H9 (cell line): ENCODE data around the gene SOX21. TPM values are rescaled to one million over a fixed set of nuclear protein-coding genes. Genes with fewer than 3 reads are reported as not detected.

ENCODE experiments used
- DNase-seq: peaks from one replicate; pipeline ENCODE4 v3.0.0-alpha.2; 2017
- H2AFZ ChIP-seq: one replicate; pipeline ENCODE4 v1.6.1; 2013; ENCODE audit warnings: mild to moderate bottlenecking, low read length, control low read depth, moderate library complexity
- H2AK5ac ChIP-seq: 2 replicates; pipeline ENCODE4 v1.6.1; 2013; ENCODE audit warnings: low read length, control low read depth, mixed read lengths; ENCODE audit not compliant: insufficient read length
- H2BK120ac ChIP-seq: one replicate; pipeline ENCODE4 v1.6.1; 2013; ENCODE audit warnings: low read depth, mild to moderate bottlenecking, low read length, control low read depth, inconsistent platforms; ENCODE audit not compliant: poor library complexity, severe bottlenecking
- H2BK12ac ChIP-seq: 2 replicates; pipeline ENCODE4 v1.6.1; 2013; ENCODE audit warnings: low read length, control low read depth, mixed read lengths, low read depth; ENCODE audit not compliant: insufficient read length
- H2BK15ac ChIP-seq: 2 replicates; pipeline ENCODE4 v1.6.1; 2013; ENCODE audit warnings: low read depth, low read length, control low read depth
- H2BK20ac ChIP-seq: one replicate; pipeline ENCODE4 v1.6.1; 2013; ENCODE audit warnings: low read depth, mild to moderate bottlenecking, low read length, control low read depth, inconsistent platforms; ENCODE audit not compliant: poor library complexity, severe bottlenecking
- H2BK5ac ChIP-seq: 2 replicates; pipeline ENCODE4 v1.6.1; 2013; ENCODE audit warnings: low read length, control low read depth, mixed read lengths; ENCODE audit not compliant: insufficient read length
- H3K14ac ChIP-seq: 2 replicates; pipeline ENCODE4 v1.6.1; 2013; ENCODE audit warnings: low read length, control low read depth; ENCODE audit not compliant: insufficient read depth
- H3K18ac ChIP-seq: 2 replicates; pipeline ENCODE4 v1.6.1; 2013; ENCODE audit warnings: low read depth, mild to moderate bottlenecking, mixed read lengths, low read length, control low read depth; ENCODE audit not compliant: insufficient read length
- H3K23ac ChIP-seq: 2 replicates; pipeline ENCODE4 v1.6.1; 2013; ENCODE audit warnings: low read length, control low read depth, mixed read lengths, low read depth; ENCODE audit not compliant: insufficient read length
- H3K23me2 ChIP-seq: 2 replicates; pipeline ENCODE4 v1.6.1; 2013; ENCODE audit warnings: low read depth, mild to moderate bottlenecking, mixed read lengths, low read length, control low read depth; ENCODE audit not compliant: insufficient read length, poor library complexity, severe bottlenecking
- H3K27ac ChIP-seq: 2 replicates; pipeline ENCODE4 v1.5.1; 2013; ENCODE audit warnings: low read length, control low read depth, mixed read lengths, low read depth; ENCODE audit not compliant: insufficient read length
- H3K27me3 ChIP-seq: 2 replicates; pipeline ENCODE4 v1.6.1; 2013; ENCODE audit warnings: low read length, control low read depth, inconsistent platforms; ENCODE audit not compliant: insufficient read depth
- H3K4ac ChIP-seq: 2 replicates; pipeline ENCODE4 v1.6.1; 2013; ENCODE audit warnings: low read depth, mild to moderate bottlenecking, control low read depth, inconsistent platforms, low read length, moderate library complexity
- H3K4me1 ChIP-seq: 2 replicates; pipeline ENCODE4 v1.6.1; 2013; ENCODE audit warnings: low read length, control low read depth, inconsistent platforms; ENCODE audit not compliant: insufficient read depth
- H3K4me2 ChIP-seq: 2 replicates; pipeline ENCODE4 v1.6.1; 2013; ENCODE audit warnings: low read length, control low read depth, mixed read lengths; ENCODE audit not compliant: insufficient read length, insufficient read depth
- H3K56ac ChIP-seq: 2 replicates; pipeline ENCODE4 v1.6.1; 2013; ENCODE audit warnings: low read depth, mild to moderate bottlenecking, mixed read lengths, low read length, control low read depth; ENCODE audit not compliant: insufficient read length
- H3K79me1 ChIP-seq: 2 replicates; pipeline ENCODE4 v1.6.1; 2013; ENCODE audit warnings: low read depth, mild to moderate bottlenecking, moderate library complexity, low read length, control low read depth, inconsistent platforms; ENCODE audit not compliant: insufficient read depth, poor library complexity, severe bottlenecking
- H3K79me2 ChIP-seq: 2 replicates; pipeline ENCODE4 v1.6.1; 2013; ENCODE audit warnings: low read length, control low read depth, inconsistent platforms; ENCODE audit not compliant: insufficient read depth
- H3K9ac ChIP-seq: 2 replicates; pipeline ENCODE4 v1.6.1; 2013; ENCODE audit warnings: low read length, control low read depth, mixed read lengths; ENCODE audit not compliant: insufficient read length; ENCODE audit errors: extremely low read depth
- H3K9me3 ChIP-seq: one replicate; pipeline ENCODE4 v1.6.1; 2013; ENCODE audit warnings: low read depth, low read length, inconsistent platforms; ENCODE audit not compliant: control insufficient read depth
- H3T11ph ChIP-seq: one replicate; pipeline ENCODE4 v1.6.1; 2013; ENCODE audit warnings: mild to moderate bottlenecking, low read length, control low read depth, inconsistent platforms
- H4K20me1 ChIP-seq: one replicate; pipeline ENCODE4 v1.6.1; 2013; ENCODE audit not compliant: control insufficient read depth, insufficient read length, insufficient read depth
- H4K5ac ChIP-seq: 2 replicates; pipeline ENCODE4 v1.6.1; 2013; ENCODE audit warnings: low read depth, mild to moderate bottlenecking, mixed read lengths, low read length, control low read depth; ENCODE audit not compliant: insufficient read length
- H4K8ac ChIP-seq: replicated peaks from 2 replicates; pipeline ENCODE4 v1.6.1; 2013; ENCODE audit warnings: low read length, control low read depth, mixed read lengths, low read depth; ENCODE audit not compliant: insufficient read length
- H4K91ac ChIP-seq: 2 replicates; pipeline ENCODE4 v1.6.1; 2013; ENCODE audit warnings: low read depth, mild to moderate bottlenecking, moderate library complexity, mixed read lengths, low read length, control low read depth; ENCODE audit not compliant: insufficient read length
- H3K27ac Mint-ChIP-seq, 3 experiments: 2 replicates in 2 of 3; 3 replicates in 1 of 3; pipeline ENCODE4 v1.8.0; 2020 to 2021; ENCODE audit warnings: mixed read lengths in 3 of 3, mild to moderate bottlenecking in 1 of 3, moderate library complexity in 1 of 3
- H3K27me3 Mint-ChIP-seq: 2 replicates; pipeline ENCODE4 v1.8.0; 2021; ENCODE audit warnings: low read depth, mild to moderate bottlenecking, moderate library complexity, mixed read lengths
- H3K36me3 Mint-ChIP-seq, 3 experiments: 2 replicates in 2 of 3; 3 replicates in 1 of 3; pipeline ENCODE4 v1.8.0; 2020 to 2021; ENCODE audit warnings: low read depth in 3 of 3, mixed read lengths in 3 of 3; ENCODE audit not compliant: insufficient read depth in 1 of 3
- H3K4me1 Mint-ChIP-seq, 2 experiments: 2 replicates each; pipeline ENCODE4 v1.8.0; 2020; ENCODE audit warnings: mixed read lengths in 2 of 2
- H3K4me3 Mint-ChIP-seq, 2 experiments: 2 replicates in 1 of 2; 3 replicates in 1 of 2; pipeline ENCODE4 v1.8.0; 2020 to 2021; ENCODE audit warnings: mild to moderate bottlenecking in 2 of 2, mixed read lengths in 2 of 2, moderate library complexity in 1 of 2
- H3K9me3 Mint-ChIP-seq, 2 experiments: 2 replicates in 1 of 2; 3 replicates in 1 of 2; pipeline ENCODE4 v1.8.0; 2020; ENCODE audit warnings: mild to moderate bottlenecking in 2 of 2, mixed read lengths in 2 of 2, moderate library complexity in 1 of 2
- whole genome bisulfite sequencing: extraction: QIAGEN DNeasy Blood & Tissue Kit; methylation state at CpG from one replicate; pipeline ENCODE4 v1.1.7; 2013; ENCODE audit warnings: missing lambda C conversion rate, low lambda C conversion rate, mixed read lengths; ENCODE audit not compliant: insufficient read length; ENCODE audit errors: extremely low coverage; 5-methylcytosine and 5-hydroxymethylcytosine counted together
- total RNA-seq: library from RNA; stranded (reverse); gene quantifications from 2 replicates; pipeline ENCODE4 v1.2.1, GENCODE V29; 2021
- TF ChIP-seq, protein P1 (sequence below): fragments of 200-600 bp; sonication (generic); conservative IDR thresholded peaks from 3 replicates; pipeline ENCODE4 v1.8.0; 2021; ENCODE audit warnings: antibody characterized with exemption, mild to moderate bottlenecking

SOX21 gene
- total RNA-seq, 1 experiment from 2014 or later = 38.4 TPM

DNA sequence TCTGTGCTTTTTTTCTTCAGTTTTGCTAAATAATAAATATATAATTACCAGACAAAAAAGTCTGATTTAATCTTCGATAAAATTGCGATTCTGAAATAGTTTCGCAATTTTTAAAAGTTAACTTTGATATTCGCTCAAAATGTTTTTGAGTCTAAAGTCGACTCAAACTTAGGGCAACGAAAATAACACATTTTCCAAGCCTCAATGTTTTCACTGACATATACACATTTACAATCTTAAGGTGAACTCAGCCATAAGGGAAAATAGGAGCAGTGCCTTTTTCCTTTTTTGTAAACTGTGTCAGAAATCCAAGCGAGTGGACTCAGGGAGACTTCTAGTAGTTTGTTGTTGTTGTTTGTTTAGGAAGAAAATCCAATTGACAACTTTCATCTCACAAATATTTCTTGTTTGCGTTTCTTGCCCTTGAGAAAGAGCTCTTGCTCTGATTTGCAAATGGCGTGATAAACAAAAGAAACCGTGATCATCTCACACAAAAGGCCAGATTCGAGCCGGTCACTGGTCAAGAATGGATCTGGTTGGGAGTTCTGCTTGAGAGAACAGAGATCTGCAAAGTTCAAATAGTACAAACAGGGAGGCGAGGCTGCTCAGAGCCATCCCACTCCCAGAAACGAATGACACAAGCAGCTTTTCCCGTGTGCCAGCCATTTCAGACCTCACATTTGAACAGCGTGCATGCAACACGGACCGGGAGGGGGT is 2.1 kb downstream of the SOX21 start:
- Histone ChIP-seq H4K8ac (no peak overlapping the region), H3K4me1 (peaks cover 3% of the 10 kb centered on the region; the same call in 1 of the 2 replicates), H2AFZ (no peak overlapping the region), H4K20me1 (no peaks in the 10 kb centered on the region), H2BK15ac (no peak overlapping the region), H3K79me2 (no peaks in the 10 kb centered on the region), H3K23me2 (peaks cover 30% of the 10 kb centered on the region), H2BK20ac (no peak overlapping the region), H3K4me2 (peak overlapping the region; percentile 81), H3T11ph (no peak overlapping the region), H2BK5ac (no peak overlapping the region), H3K56ac (no peak overlapping the region), H3K27ac (no peak overlapping the region), H3K27me3 (peaks cover 39% of the 10 kb centered on the region; the same call in 1 of the 2 replicates), H3K9me3 (no peaks in the 10 kb centered on the region), H4K5ac (no peak overlapping the region), H3K79me1 (no peaks in the 10 kb centered on the region), H2BK12ac (no peak overlapping the region), H4K91ac (no peak overlapping the region), H3K14ac (no peak overlapping the region), H3K18ac (no peak overlapping the region), H3K4ac (no peak overlapping the region), H3K23ac (no peak overlapping the region), H2AK5ac (no peak overlapping the region), H2BK120ac (no peak overlapping the region), H3K9ac (no peak overlapping the region)
- TF ChIP-seq, protein P1, sequence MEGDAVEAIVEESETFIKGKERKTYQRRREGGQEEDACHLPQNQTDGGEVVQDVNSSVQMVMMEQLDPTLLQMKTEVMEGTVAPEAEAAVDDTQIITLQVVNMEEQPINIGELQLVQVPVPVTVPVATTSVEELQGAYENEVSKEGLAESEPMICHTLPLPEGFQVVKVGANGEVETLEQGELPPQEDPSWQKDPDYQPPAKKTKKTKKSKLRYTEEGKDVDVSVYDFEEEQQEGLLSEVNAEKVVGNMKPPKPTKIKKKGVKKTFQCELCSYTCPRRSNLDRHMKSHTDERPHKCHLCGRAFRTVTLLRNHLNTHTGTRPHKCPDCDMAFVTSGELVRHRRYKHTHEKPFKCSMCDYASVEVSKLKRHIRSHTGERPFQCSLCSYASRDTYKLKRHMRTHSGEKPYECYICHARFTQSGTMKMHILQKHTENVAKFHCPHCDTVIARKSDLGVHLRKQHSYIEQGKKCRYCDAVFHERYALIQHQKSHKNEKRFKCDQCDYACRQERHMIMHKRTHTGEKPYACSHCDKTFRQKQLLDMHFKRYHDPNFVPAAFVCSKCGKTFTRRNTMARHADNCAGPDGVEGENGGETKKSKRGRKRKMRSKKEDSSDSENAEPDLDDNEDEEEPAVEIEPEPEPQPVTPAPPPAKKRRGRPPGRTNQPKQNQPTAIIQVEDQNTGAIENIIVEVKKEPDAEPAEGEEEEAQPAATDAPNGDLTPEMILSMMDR = no peak
- no CpG with 5 or more reads among the region's 18 CpGs for WGBS
- peak overlapping the region in 2 of 3 experiments; percentile 6 to 98; a peak in 4 of 7 replicates for H3K27ac Mint-ChIP-seq
- H3K36me3 Mint-ChIP-seq = peaks cover 0 to 30% (median 7%) of the 10 kb centered on the region in 3 experiments; a peak in 5 of 7 replicates
- H3K27me3 Mint-ChIP-seq = peaks cover 75% of the 10 kb centered on the region
- peak; percentile 34 for DNase-seq
- peaks cover 50 to 56% of the 10 kb centered on the region in 2 experiments for H3K4me1 Mint-ChIP-seq
- H3K9me3 Mint-ChIP-seq = peaks cover 0 to 4% of the 10 kb centered on the region in 2 experiments; a peak in 1 of 5 replicates
- H3K4me3 Mint-ChIP-seq = peak overlapping the region; percentile 73 to 80
